Spleen (tissue), 11 donors: ENCODE measurements around the gene MLXIP. TPM values are rescaled to one million over a fixed set of nuclear protein-coding genes. Genes with fewer than 3 reads are reported as not detected.

Experiments used
- DNase-seq: peaks from one replicate; pipeline ENCODE4 v3.0.0-alpha.2; 2020
- H3K27ac ChIP-seq, 8 donors: fragments of 200-600 bp; sonication (generic) in 7 of 8; 1 replicate in 4 of 8; 2 replicates in 4 of 8; pipeline versions ENCODE4 v1.5.0 to v1.8.0; 2016 to 2021; ENCODE audit warnings: inconsistent platforms in 4 of 8, mild to moderate bottlenecking in 4 of 8, moderate library complexity in 1 of 8
- H3K27me3 ChIP-seq, 7 donors: fragments of 200-600 bp; sonication (generic) in 6 of 7; replicated peaks in 1 of 7; 1 replicate in 4 of 7; 2 replicates in 3 of 7; pipeline versions ENCODE4 v1.5.0 to v1.8.0; 2016 to 2021; ENCODE audit warnings: inconsistent platforms in 3 of 7, mild to moderate bottlenecking in 1 of 7
- H3K36me3 ChIP-seq, 6 donors: fragments of 200-600 bp; sonication (generic) in 5 of 6; 1 replicate in 4 of 6; 2 replicates in 2 of 6; pipeline versions ENCODE4 v1.5.0 to v1.8.0; 2016 to 2021; ENCODE audit warnings: inconsistent platforms in 2 of 6
- H3K4me1 ChIP-seq, 6 donors: fragments of 200-600 bp; sonication (generic) in 5 of 6; 1 replicate in 3 of 6; 2 replicates in 3 of 6; pipeline versions ENCODE4 v1.5.0 to v1.8.0; 2016 to 2021; ENCODE audit warnings: inconsistent platforms in 3 of 6
- H3K4me3 ChIP-seq, 8 donors: fragments of 200-600 bp; sonication (generic) in 7 of 8; 1 replicate in 4 of 8; 2 replicates in 4 of 8; pipeline versions ENCODE4 v1.5.0 to v1.8.0; 2016 to 2021; ENCODE audit warnings: inconsistent platforms in 4 of 8, mild to moderate bottlenecking in 4 of 8, moderate library complexity in 2 of 8
- H3K9me3 ChIP-seq, 8 donors: fragments of 200-600 bp; sonication (generic) in 7 of 8; 1 replicate in 4 of 8; 2 replicates in 4 of 8; pipeline versions ENCODE4 v1.5.0 to v1.8.0; 2016 to 2021; ENCODE audit warnings: inconsistent platforms in 4 of 8
- POLR2A ChIP-seq, 3 donors: fragments of 450-650 bp; IDR thresholded peaks; one replicate each; pipeline ENCODE4 v1.5.1; 2017; ENCODE audit warnings: antibody characterized with exemption in 3 of 3, mild to moderate bottlenecking in 1 of 3
- POLR2AphosphoS5 ChIP-seq, 3 donors: sonication (generic); formaldehyde crosslinking; IDR thresholded peaks; one replicate each; pipeline ENCODE4 v1.5.1; 2017; ENCODE audit warnings: antibody characterized with exemption in 3 of 3
- WGBS, 5 donors: extraction: QIAGEN DNeasy Blood & Tissue Kit in 3 of 5; methylation state at CpG; one replicate each; pipeline versions ENCODE4 v1.1.5 to v1.1.7; 2013 to 2018; 5-methylcytosine and 5-hydroxymethylcytosine counted together
- intact Hi-C: fragments of 100-400 bp; cut with DNase I; formaldehyde crosslinking; loops from one replicate; pipeline ENCODE4 v1.15.0; 2023; ENCODE audit warnings: low total_unique reads
- polyA plus RNA-seq, 3 donors: library from polyadenylated mRNA; stranded (reverse); fragments of 200-250 nt; gene quantifications; one replicate each; pipeline ENCODE4 v1.2.1, GENCODE V29; 2013
- total RNA-seq, 7 donors: library from RNA; depleted of rRNA in 3 of 7; stranded (reverse); fragments of >200 nt in 3 of 7; fragmentation: NEBNext Ultra II Directional in 4 of 7; extraction: Animal tissue kit (Norgen Biotek cat#: 25700) in 4 of 7; gene quantifications; one replicate each; pipeline versions ENCODE4 v1.1.0 to v1.2.1, GENCODE V29; 2016 to 2021
- TF ChIP-seq, protein P1 (sequence below), 11 experiments: fragments of 200-600 bp in 7 of 11; fragments of 450-650 bp in 4 of 11; sonication (generic) in 4 of 11; IDR thresholded peaks in 8 of 11; conservative IDR thresholded peaks in 3 of 11; 1 replicate in 7 of 11; 2 replicates in 4 of 11; pipeline versions ENCODE4 v1.4.0 to v1.8.0; 2016 to 2021; ENCODE audit warnings: antibody characterized with exemption in 11 of 11, inconsistent platforms in 4 of 11, mild to moderate bottlenecking in 1 of 11
- donor health status: healthy with polysubstance abuse.
- donor health status: DM: no; HTN: no; CAD: no; lungs with moderate emphysema.
- donor health status: DM: no; HTN: no; CAD: no.
- donor health status: Bipolar disorder and iron deficiency.
- donor health status: healthy.
- donor health status: DM: no; HTN: no; CAD: no.
- donor health status: DM: yes; HTN: yes; CAD: no.

MLXIP gene
- total and polyA plus RNA-seq, 10 donors = 7.8 to 97.1 (median 66.8) TPM

DNA sequence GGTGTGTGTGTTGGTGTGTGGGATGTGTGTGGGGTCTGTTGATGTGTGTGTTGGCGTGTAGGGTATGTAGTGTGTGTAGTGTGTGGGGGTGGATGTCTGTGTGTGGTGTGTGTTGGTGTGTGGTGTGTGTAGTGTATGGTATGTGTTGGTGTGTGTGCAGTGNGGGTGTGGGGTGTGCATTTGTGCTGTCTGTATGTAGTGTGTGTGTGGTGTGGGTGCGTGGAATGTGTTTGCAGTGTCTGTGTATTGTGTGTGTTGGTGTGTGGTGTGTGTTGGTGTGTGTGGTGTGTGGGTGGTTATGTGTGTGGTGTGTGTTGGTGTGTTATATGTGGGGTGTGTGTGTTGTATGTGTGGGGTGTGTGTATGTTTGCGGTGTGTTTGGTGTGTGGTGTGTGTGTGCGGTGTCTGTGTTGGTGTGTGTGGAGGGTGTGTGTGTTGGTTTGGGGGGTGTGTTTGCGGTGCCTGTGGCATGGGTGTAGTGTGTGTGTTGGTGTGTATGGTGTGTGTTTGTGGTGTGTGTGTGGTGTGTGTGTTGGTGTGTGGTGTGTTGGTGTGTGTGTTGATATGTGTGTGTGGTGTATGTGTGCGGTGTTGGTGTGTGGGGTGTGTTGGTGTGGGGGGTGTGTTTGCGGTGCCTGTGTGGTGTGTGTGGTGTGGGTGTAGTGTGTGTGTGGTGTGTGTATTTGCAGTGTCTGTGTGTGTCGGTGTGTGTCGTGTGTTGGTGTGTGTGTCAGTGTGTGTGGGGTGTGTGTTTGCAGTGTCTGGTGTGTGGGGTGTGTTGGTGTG, 14.7 kb downstream of the MLXIP start:
- 87 to 97% (median 91%) methylated on average over 9 of the region's 9 CpGs for WGBS, 5 donors
- Histone ChIP-seq H3K27ac (peak overlapping the region in 1 of 8 donors; percentile 74), H3K27me3 (no peaks in the 10 kb centered on the region), H3K9me3 (no peaks in the 10 kb centered on the region), H3K4me1 (peaks cover 25 to 91% (median 62%) of the 10 kb centered on the region in 6 donors), H3K36me3 (peaks cover 0 to 17% (median 0%) of the 10 kb centered on the region in 6 donors), H3K4me3 (no peak overlapping the region)
- TF ChIP-seq POLR2A (IDR thresholded peaks at IDR 0.05) (no peak), POLR2AphosphoS5 (IDR thresholded peaks at IDR 0.05) (no peak)
- TF ChIP-seq, protein P1, sequence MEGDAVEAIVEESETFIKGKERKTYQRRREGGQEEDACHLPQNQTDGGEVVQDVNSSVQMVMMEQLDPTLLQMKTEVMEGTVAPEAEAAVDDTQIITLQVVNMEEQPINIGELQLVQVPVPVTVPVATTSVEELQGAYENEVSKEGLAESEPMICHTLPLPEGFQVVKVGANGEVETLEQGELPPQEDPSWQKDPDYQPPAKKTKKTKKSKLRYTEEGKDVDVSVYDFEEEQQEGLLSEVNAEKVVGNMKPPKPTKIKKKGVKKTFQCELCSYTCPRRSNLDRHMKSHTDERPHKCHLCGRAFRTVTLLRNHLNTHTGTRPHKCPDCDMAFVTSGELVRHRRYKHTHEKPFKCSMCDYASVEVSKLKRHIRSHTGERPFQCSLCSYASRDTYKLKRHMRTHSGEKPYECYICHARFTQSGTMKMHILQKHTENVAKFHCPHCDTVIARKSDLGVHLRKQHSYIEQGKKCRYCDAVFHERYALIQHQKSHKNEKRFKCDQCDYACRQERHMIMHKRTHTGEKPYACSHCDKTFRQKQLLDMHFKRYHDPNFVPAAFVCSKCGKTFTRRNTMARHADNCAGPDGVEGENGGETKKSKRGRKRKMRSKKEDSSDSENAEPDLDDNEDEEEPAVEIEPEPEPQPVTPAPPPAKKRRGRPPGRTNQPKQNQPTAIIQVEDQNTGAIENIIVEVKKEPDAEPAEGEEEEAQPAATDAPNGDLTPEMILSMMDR (IDR thresholded peaks at IDR 0.05 in 8 of 11, conservative IDR thresholded peaks at IDR 0.05 in 3 of 11) = no peak
- DNase-seq = no peak
- intact Hi-C loops = no loop called here

- WGBS, 5 donors = 94 to 98% (median 96%) methylated on average over 5 of the region's 5 CpGs
- Histone ChIP-seq H3K4me1 (peaks cover 29 to 91% (median 62%) of the 10 kb centered on the region in 6 donors), H3K27ac (peak overlapping the region in 1 of 8 donors; percentile 74), H3K36me3 (peaks cover 0 to 10% (median 0%) of the 10 kb centered on the region in 6 donors), H3K9me3 (no peaks in the 10 kb centered on the region), H3K4me3 (no peak overlapping the region), H3K27me3 (no peaks in the 10 kb centered on the region)
- no peak for DNase-seq
- intact Hi-C loops = no loop called here
- TF ChIP-seq POLR2AphosphoS5 (IDR thresholded peaks at IDR 0.05) (no peak), POLR2A (IDR thresholded peaks at IDR 0.05) (no peak)
- TF ChIP-seq, protein P1 (IDR thresholded peaks at IDR 0.05 in 8 of 11, conservative IDR thresholded peaks at IDR 0.05 in 3 of 11) = no peak
Observed at GRCh38 chr12:122094137-122094734, 15.7 kb downstream of the MLXIP start.

- Histone ChIP-seq H3K36me3 (peaks cover 0 to 7% (median 0%) of the 10 kb centered on the region in 6 donors), H3K27me3 (no peaks in the 10 kb centered on the region), H3K9me3 (no peaks in the 10 kb centered on the region), H3K4me3 (no peak overlapping the region), H3K27ac (peak overlapping the region in 3 of 8 donors; percentile 8 to 74 (median 15)), H3K4me1 (peaks cover 31 to 91% (median 62%) of the 10 kb centered on the region in 6 donors)
- TF ChIP-seq, protein P1 (IDR thresholded peaks at IDR 0.05 in 8 of 11, conservative IDR thresholded peaks at IDR 0.05 in 3 of 11) = no peak
- TF ChIP-seq POLR2A (IDR thresholded peaks at IDR 0.05) = no peak
- no peak for TF ChIP-seq POLR2AphosphoS5 (IDR thresholded peaks at IDR 0.05)
- intact Hi-C loops = no loop called here
- WGBS, 5 donors = 72 to 82% (median 77%) methylated on average over 10 of the region's 10 CpGs
- DNase-seq = no peak
Observed at GRCh38 chr12:122094735-122095631, 16.4 kb downstream of the MLXIP start.
